HG03060 (cell line): ENCODE measurements around the gene SHKBP1.
"Not testable (repeated sequence)": the region's sequence is repeated elsewhere in the genome, so short reads cannot be mapped to it uniquely, and the experiment has no call there.

Experiments
- ATAC-seq: cut with Tn5 transposase; IDR thresholded peaks from one replicate; pipeline ENCODE4 v1.9.1; 2021; ENCODE audit warnings: low read depth, moderate number of reproducible peaks; ENCODE audit not compliant: unreplicated experiment

Gene SHKBP1

GRCh38 chr19:40613690-40614621 lies 37.3 kb downstream of the SHKBP1 start:
- no peak for ATAC-seq

- ATAC-seq: no peak
These were observed 38.1 kb downstream of the SHKBP1 start for GRCh38 chr19:40614622-40615411.

GRCh38 chr19:40616178-40616577 lies 39.5 kb downstream of the SHKBP1 start:
- no peak for ATAC-seq

DNA sequence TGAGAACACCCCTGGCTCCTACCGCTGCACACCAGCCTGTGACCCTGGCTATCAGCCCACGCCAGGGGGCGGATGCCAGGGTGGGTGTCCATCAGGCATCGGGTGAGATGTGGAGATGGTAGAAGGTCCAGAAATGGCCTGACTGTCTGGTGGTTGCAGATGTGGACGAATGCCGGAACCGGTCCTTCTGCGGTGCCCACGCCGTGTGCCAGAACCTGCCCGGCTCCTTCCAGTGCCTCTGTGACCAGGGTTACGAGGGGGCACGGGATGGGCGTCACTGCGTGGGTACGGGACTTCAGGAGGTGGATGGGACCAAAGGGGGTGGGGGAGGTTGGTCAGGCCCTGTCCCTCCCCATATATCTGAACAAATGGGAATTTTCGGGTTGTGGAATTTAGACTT lies 40.3 kb downstream of the SHKBP1 start:
- no peak for ATAC-seq

- no peak for ATAC-seq
These were observed 41.3 kb downstream of the SHKBP1 start for GRCh38 chr19:40617961-40618360.

GRCh38 chr19:40619333-40620160 lies 42.9 kb downstream of the SHKBP1 start:
- ATAC-seq: no peak

DNA sequence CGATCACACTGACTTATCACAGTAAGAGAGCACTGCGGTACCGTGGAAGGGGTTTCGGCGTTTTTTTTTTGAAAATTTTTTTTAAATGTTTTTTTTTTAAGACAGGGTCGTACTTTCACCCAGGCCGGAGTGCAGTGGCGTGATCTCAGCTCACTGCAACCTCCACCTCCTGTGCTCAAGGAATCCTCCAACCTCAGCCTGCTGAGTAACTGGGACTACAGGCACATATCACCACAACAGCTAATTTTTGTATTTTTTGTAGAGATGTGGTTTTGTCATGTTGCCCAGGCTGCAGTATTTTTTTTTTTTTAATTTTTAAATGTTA lies 43.5 kb downstream of the SHKBP1 start:
- ATAC-seq: no peak

GRCh38 chr19:40621283-40621682 lies 44.6 kb downstream of the SHKBP1 start:
- no peak for ATAC-seq

DNA sequence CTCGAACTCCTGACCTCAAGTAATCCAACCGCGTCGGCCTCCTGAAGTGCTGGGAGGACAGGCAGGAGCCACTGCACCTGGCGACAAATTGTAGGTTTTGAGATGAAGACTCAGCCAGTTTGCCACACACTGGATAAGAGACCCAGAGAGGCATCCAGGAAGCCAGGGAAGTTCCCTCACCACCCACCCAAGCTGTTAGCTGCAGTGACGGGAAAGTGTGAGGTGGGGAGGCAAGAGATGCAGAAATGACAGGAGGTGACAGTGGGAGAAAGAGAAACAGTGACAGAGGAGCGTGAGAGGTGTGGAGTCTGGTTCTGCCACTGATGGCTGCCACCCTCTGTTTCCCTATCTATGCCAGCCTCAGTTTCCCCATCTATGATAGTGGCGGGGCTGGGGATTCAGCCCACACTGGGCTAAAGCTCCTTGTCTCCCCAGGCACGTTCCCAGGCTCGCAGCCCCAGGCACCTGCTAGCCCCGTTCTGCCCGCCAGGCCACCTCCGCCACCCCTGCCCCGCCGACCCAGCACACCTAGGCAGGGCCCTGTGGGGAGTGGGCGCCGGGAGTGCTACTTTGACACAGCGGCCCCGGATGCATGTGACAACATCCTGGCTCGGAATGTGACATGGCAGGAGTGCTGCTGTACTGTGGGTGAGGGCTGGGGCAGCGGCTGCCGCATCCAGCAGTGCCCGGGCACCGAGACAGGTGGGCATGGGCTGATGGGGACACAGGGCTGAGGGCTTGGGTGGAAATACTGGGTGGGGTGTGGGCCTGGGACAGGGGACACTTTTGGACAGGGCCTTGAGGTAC lies 45.5 kb downstream of the SHKBP1 start:
- no peak for ATAC-seq

DNA sequence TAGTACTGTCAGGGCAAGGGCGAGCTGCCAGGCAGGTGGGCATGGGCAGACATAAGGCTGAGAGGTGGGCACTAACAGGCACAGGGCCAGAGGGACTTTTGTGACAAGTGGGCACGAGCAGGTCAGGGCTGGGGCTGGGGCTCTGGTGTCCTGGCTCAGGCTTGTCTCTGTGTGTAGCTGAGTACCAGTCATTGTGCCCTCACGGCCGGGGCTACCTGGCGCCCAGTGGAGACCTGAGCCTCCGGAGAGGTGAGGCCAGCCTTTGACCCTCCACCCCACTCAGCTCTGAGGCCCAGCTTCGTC lies 46.1 kb downstream of the SHKBP1 start:
- ATAC-seq: no peak

DNA sequence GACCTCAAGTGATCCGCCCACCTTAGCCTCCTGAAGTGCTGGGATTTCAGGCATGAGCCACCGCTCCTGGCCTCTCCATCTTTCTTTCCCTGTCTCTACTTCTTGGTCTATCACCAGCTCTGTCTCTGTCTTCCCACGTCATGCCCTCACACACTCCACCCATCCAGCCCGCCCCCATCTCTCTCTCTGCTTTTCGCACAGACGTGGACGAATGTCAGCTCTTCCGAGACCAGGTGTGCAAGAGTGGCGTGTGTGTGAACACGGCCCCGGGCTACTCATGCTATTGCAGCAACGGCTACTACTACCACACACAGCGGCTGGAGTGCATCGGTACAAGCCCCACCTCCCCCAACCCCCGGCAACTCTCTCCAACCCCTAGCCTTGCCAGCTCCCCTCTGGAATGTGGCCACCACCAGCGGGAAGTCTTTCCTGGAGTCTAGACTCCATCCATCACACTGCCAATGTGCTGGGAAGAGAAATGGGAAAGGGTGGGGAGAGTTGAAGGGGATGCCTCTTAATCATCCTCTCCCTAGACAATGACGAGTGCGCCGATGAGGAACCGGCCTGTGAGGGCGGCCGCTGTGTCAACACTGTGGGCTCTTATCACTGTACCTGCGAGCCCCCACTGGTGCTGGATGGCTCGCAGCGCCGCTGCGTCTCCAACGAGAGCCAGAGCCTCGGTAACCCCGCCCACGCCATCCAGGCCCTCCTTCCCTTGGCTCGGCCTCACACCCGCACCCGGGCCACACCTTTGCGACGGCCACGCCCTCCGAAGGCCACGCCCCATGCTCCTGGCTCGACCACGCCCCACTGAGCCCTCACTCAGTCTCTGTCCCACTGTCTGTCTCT lies 47.0 kb downstream of the SHKBP1 start:
- ATAC-seq: no peak

DNA sequence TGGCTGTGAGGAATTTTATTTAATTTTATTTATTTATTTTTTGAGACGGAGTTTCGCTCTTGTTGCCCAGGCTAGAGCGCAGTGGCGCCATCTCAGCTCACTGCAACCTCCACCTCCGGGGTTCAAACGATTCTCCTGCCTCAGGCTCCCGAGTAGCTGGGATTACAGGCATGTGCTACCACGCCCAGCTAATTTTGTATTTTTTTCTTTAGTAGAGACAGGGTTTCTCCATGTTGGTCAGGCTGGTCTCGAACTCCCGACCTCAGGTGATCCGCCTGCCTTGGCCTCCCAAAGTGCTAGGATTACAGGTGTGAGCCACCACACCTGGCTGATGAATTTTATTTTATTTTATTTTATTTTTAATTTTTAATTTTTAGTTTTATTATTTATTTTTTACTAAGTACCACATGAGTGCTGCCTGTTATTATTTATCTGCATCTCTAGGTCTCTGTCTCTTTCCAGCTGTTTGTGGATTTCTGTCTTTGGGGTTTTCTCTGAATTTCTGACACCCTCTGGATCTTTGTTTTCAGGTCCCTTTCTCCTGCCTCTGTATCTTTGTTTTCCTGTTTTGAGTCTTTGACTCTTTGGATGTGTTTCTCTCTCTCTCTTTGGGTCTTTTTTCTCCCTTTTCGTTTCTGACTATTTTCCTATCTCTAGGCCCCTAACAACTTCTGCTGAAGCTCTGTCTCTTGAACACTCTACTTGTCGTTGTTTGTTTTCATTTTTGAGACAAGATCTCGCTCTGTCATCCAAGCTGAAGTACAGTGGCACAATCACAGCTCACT lies 47.9 kb downstream of the SHKBP1 start:
- not testable (repeated sequence) for ATAC-seq

- no peak for ATAC-seq
These were observed 48.9 kb downstream of the SHKBP1 start for GRCh38 chr19:40625406-40626120.

GRCh38 chr19:40626918-40627317 lies 50.2 kb downstream of the SHKBP1 start:
- no peak for ATAC-seq

DNA sequence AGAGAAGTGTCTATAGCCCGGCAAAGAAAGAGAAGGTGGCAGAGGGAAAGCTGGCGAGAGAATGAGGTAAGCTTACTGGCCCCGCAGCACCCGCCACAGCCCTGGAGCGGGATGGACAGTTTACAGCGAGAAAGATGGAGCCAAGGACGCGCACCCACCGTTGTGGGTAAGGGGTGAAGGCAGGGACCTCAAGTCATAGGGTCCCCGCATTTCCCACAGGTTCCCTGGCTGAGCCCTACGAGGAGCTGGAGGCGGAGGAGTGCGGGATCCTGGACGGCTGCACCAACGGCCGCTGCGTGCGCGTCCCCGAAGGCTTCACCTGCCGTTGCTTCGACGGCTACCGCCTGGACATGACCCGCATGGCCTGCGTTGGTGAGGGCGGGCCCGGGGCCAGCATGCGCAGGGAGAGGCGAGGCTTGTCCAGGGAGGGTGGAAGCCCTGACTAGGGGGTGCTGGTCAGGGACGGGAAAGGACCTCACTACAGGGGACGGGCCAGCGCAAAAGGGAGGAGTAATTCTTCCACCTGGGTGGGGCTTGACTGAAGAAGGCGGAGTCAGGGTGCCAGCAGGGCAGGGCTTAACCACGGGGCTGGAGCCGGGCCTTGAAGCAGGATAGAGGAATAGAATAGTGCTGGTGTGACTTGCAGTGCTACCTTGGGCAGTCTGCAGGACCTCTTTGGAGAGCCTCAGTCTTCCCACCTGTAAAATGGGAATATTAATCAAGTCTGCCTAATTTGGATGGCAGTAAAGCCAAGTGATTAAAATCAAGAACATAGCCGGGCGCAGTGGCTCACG lies 51.0 kb downstream of the SHKBP1 start:
- no peak for ATAC-seq

GRCh38 chr19:40629346-40629745 lies 52.7 kb downstream of the SHKBP1 start:
- ATAC-seq: no peak

DNA sequence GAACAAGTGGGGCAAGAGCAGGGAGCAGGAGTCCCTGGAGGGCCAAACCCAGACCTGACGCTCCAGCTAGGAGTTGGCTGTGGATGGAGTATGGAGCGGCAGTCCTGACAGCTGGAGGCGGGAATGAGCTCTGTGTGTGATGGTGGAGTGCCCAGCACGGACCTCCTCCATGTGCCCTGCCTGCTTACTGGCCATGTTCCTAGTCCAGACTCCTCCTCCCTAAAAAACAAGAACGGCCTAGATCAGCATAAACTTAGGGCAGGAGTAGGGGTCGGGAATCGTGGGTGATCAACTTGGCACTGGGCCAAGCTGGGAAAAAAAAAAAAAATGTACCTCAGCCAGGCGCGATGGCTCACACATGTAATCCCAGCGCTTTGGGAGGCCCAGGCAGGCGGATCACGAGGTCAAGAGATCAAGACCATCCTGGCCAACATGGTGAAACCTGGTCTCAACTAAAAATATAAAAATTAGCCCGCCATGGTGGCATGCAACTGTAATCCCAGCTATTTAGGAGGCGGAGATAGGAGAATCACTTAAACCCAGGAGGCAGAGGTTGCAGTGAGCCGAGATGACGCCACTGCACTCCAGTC lies 54.0 kb downstream of the SHKBP1 start:
- ATAC-seq: no peak
